ENCODE results near the gene RND2.
A peak's percentile ranks its signal among the peaks of the same experiment; 100 is the strongest.

DNA sequence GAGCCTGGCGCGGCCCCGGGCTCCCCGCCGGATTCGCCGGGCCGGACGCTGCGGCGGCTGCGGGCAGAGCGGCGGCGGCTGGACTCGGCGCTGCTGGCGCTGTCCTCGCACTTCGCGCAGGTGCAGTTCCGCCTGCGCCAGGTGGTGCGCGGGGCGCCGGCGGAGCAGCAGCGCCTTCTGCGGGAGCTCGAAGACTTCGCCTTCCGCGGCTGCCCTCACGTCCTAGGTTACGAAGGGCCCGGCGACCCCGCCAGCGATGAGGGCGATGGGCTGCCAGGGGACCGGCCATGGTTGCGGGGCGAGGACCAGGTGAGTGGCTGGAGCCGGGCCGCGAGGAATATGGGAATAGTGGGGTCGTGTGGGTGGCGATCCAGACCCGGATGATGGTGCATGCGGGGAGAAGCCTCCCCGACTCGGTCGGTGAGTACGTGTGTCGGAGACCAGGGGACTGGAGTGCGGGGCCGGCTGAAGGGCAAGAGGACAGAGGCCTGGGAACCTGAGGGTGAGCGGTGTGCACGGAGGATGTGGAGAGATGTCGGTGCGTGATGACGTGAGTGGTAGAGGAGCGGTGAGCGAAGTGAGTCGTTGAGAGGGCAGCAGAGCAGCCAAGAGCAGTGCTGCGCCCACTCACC lies 44.1 kb upstream of the RND2 start:
- TF ChIP-seq, protein P1, sequence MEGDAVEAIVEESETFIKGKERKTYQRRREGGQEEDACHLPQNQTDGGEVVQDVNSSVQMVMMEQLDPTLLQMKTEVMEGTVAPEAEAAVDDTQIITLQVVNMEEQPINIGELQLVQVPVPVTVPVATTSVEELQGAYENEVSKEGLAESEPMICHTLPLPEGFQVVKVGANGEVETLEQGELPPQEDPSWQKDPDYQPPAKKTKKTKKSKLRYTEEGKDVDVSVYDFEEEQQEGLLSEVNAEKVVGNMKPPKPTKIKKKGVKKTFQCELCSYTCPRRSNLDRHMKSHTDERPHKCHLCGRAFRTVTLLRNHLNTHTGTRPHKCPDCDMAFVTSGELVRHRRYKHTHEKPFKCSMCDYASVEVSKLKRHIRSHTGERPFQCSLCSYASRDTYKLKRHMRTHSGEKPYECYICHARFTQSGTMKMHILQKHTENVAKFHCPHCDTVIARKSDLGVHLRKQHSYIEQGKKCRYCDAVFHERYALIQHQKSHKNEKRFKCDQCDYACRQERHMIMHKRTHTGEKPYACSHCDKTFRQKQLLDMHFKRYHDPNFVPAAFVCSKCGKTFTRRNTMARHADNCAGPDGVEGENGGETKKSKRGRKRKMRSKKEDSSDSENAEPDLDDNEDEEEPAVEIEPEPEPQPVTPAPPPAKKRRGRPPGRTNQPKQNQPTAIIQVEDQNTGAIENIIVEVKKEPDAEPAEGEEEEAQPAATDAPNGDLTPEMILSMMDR (conservative IDR thresholded peaks at IDR 0.05 in 1 of 2, IDR thresholded peaks at IDR 0.05 in 1 of 2; ENCODE audit: extremely low read depth in 1 of 2, insufficient read depth in 1 of 2, low read depth in 1 of 2, low read length in 2 of 2) = peak; percentile 9 to 39
- TF ChIP-seq EZH2 (IDR thresholded peaks at IDR 0.05; ENCODE audit: borderline replicate concordance, low read length) = no peak

All from mammary epithelial cell (primary cell).